UCSD-AML1 (cell line): ENCODE measurements around the gene BDNF.

Source experiments
- DNase-seq: peaks from one replicate; lab custom pipeline; 2025; ENCODE audit not compliant: unreplicated experiment; lab: John Stamatoyannopoulos, UW

Gene BDNF

DNA sequence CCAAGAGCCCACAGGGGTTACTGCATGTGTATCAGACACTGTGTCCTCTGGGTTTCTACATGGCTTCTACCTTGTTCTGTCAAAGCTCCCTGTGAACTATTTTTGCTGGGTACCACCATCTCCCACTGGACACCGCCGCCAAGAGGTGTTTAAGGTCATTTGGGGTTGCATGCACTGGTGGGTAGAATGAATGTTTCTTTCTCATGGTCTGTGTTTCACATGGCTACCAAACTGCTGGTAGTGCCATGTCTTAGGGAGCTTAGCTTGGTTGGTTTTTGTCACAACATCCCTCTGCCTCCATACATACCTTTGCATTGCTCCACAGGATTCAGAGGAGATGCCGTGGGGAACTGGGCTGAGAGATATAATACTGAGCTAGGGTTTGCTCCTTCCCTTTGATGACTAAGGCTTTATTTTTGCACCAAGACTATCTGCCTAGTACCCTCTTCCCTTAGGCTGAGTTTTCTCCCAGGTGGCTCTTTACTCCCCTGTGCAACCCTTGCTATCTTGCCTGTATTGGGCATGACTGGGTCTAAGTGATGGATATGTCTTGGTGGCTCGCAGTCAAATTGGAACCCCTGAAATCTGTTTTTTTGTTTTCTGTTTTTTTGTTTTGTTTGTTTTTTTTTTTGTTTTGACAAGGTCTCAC lies 73.2 kb downstream of the BDNF start:
- DNase-seq = no peak

GRCh38 chr11:27626269-27626937 lies 73.9 kb downstream of the BDNF start:
- no peak for DNase-seq

DNA sequence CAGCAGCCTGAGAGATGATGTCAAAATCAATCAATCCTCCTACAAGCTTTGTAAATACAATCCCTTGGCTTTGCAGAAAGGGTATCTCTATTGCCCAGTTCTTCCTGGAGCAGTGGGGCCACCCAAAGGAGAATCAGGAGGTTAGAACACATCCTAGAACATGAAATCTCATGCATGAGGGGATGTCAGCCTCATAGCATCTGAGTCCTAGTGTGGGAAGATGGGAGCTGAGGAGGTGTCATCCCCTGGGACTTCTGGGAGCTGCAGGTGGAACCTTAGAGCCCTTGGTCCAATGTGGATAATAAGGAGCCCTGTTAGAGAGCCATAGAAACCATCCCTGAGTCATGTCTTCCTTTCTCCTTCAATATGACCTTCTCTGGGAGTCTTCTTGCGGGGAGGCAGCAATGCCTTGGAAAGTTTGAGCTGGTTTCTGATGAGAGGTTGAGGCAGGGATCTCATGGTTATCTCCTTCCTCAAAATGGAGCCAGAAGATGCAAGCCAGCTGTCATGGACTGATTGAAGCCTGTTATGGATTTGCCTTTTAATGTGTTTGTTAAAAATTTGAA lies 74.8 kb downstream of the BDNF start:
- DNase-seq = no peak

DNA sequence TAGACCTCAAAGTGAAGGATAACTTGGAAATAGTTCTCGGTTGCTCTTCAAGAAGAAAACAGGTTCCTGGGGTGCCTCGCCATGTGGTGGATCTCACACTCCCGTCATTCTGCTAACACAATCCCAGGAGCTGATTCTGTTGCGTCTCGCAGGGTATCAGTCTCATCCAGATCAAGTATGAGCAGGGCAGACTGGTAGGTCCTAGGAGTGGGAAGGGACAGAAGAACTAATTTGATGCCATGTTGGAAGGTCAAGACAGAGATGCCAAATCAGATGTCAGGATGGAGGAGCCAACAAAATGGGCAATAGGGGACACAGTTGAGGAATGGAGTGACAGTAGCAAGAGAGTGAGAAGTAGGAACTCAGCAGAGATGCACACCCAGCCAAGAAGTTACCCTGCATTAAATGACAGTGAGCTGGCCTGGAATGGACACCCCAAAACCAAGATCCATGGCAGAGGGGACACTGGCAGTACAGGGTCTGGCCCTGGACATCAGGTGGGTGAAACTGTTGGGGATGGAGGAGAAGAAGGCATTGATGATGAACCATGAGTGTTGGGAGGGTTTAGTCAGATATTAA lies 76.2 kb downstream of the BDNF start:
- DNase-seq = no peak

- DNase-seq = no peak
Measured at GRCh38 chr11:27622541-27623300, 77.5 kb downstream of the BDNF start.

GRCh38 chr11:27621405-27622161 lies 78.7 kb downstream of the BDNF start:
- DNase-seq = no peak

GRCh38 chr11:27619763-27620335 lies 80.4 kb downstream of the BDNF start:
- no peak for DNase-seq

DNA sequence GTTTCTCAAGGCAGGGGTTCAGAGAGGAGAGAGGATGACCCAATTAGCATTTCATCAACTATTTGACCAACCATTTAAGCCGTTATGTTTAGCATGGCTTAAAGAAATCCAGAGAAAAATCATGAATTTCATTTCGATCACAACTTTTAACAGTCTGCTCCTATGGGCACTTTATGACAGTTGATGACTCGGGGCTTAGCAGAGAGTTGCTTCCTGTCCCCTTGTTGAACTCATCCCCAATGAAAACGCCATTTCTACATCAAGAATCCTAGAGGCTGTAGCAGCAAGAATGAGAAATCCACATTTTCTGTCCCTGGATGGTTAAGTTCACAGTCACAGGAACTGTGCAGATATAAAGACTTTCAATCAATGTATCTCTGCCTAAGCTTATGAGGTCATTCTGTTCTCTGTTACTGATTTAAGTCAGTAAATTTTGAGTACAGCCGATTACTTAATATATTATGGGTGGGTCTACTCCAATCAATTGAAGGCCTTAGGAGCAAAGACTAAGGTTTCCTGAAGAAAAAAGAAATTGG lies 81.1 kb downstream of the BDNF start:
- no peak for DNase-seq

- no peak for DNase-seq
Measured at GRCh38 chr11:27618281-27618915, 81.9 kb downstream of the BDNF start.

- no peak for DNase-seq
Measured at GRCh38 chr11:27616711-27617110, 83.5 kb downstream of the BDNF start.

- no peak for DNase-seq
Measured at GRCh38 chr11:27615833-27616232, 84.4 kb downstream of the BDNF start.

DNA sequence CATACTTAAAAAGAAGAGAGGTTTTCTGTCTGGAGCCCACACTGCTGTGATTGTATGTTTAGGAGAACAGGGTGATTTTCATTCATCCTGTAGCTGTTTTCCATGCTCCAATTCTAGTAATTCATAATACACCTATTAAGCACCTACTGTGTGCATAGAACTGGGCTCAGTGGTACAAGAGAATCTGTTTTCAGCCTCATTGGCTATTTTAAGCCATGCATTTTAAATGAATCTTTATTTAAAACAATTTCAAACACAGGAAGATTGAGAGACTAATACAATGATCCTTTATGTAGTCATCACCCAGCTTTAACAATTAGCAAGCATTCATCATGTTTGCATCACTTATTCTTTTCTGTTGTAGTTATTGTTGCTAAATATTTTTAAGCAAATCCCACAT lies 86.2 kb downstream of the BDNF start:
- DNase-seq = no peak

DNA sequence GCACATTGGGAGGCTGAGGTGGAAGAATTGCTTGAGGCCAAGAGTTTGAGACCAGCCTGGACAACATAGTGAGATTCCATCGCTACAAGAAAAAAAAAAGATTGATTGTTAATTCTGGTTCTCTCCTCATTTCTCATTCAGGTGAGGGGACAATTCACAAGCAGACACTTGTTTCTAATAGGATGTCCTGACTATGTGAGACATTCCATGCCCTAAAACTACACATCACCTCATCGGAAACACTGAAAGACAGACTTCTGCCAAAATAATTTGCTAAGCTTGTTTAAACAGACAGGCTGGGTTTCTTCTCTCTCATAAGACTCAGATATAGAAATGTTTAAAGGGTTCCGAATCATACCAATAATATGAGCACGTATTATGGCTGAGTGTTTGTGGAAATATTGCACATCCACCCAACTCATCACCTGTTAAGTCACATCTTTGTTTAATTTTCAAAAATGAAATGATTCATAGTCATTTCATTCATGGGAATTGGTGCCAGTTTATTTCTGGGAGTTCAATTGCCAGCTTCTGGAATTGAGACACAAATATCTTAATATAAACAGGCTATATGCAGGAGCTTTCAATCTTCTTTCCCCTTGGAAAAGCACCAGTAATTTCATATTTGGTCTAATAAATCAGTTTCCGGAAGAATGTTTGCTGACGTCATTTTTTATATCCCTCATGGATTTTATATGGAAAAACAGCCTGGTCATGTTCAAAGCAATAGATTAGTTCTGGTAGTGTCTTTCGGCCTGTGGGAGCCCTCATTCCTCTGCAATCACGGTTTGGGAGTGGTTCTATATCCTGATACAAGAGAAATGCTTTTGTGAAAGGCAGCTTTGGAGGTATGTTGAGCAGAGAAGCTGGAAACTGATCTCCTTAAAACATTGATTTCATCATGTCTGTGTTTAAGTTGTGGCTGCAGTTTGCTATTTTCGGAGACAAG lies 87.0 kb downstream of the BDNF start:
- DNase-seq = no peak

DNA sequence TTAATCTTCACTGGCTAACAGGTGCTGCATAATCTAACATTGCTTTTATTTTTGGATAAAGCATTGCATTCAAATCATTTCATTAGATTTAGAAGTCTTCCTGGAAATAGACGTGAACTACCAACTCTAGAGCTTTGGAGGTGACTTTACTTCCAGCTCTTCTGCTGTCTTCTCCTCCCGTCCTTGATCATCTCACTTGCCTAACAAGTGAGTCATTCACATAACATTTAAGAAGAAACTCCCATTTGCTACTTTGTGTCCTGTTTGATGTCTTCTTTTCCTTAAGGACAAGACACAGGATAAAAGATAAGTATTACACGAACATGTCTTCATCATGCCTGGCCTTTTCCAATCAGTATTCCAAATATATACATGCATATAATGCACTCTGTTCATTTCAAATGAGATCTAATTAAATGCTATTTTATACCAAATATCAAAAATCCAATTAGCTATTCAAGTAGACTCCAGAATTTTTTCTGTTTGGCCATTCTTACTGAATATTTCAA lies 88.3 kb downstream of the BDNF start:
- no peak for DNase-seq

DNA sequence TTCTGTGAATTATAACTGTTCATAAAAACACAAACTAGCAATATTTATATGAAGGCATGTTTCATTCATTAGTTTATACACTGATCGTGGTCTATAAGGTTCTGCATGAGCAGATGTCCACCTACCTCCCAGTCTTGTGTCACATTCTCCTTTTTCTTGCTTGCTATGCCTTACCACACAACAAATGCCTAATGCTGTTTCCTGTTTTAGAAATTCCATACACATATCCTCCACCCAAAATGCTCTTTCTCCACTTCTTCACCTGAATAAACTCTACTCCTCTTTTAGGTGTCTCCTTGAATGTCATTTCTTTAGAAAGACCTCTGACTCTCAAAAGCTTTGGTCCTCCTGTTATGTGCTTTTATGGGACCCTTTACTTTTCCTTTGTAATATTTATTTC lies 88.9 kb downstream of the BDNF start:
- no peak for DNase-seq

- no peak for DNase-seq
Measured at GRCh38 chr11:27610946-27611345, 89.3 kb downstream of the BDNF start.

- DNase-seq = no peak
Measured at GRCh38 chr11:27610280-27610679, 90.0 kb downstream of the BDNF start.

DNA sequence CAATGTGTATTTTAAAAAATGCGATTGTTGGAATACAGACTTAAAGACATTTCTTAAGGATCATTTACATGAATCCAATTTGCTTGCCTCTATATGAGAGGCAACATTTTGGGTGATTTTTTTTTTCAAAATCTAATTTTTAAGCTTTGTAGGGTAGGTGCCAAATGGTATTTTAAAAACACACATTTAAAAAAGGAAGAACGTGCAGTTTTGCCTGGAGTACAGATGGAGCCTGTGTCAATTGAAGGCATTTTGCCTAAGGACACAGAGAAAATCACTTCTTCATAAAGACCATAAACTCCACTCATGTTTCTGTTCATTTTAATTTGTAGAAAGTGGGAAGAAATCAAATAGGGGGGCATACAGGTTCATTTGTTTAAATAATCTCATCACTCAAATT lies 91.3 kb downstream of the BDNF start:
- DNase-seq = no peak
